ENCODE data around the gene ZBTB9.

- no peak for TF ChIP-seq REST (IDR thresholded peaks at IDR 0.05; ENCODE audit: low read depth, low read length)
- TF ChIP-seq CTCF (IDR thresholded peaks at IDR 0.05): no peak
- no peak for TF ChIP-seq SMC3 (IDR thresholded peaks at IDR 0.05; ENCODE audit: low read depth, low read length)
- TF ChIP-seq POLR2AphosphoS5 (IDR thresholded peaks at IDR 0.05; ENCODE audit: low read depth, low read length): no peak
- no peak for TF ChIP-seq USF1 (IDR thresholded peaks at IDR 0.05; ENCODE audit: borderline replicate concordance, low read depth)
These were observed 50.1 kb downstream of the ZBTB9 start for GRCh38 chr6:33504486-33504885.
